Panc1 (cell line): ENCODE results near the gene G2E3. TPM values are rescaled to one million over a fixed set of nuclear protein-coding genes. Genes with fewer than 3 reads are reported as not detected.

Experiments used
- ATAC-seq: fragments of 200-7000 bp; cut with Tn5 transposase; 2 replicates; pipeline ENCODE4 v1.9.1; 2020; ENCODE audit warnings: mild to moderate bottlenecking, moderate library complexity
- BruUV-seq: library from RNA; stranded (reverse); fragments of 400-500 nt; replicated peaks from 2 replicates; lab custom pipeline; 2021; lab: Mats Ljungman, UMichigan
- CTCF ChIA-PET: fragments of 300-600 bp; sonication (Branson Sonifier 250); formaldehyde crosslinking; loops from one replicate; lab custom pipeline; 2022; ENCODE audit warnings: antibody characterized with exemption; lab: Charles Lee
- POLR2A ChIA-PET: fragments of 300-600 bp; sonication (Branson Sonifier 250); formaldehyde crosslinking; loops from one replicate; lab custom pipeline; 2022; ENCODE audit warnings: antibody characterized with exemption; lab: Charles Lee
- DNase-seq: peaks from one replicate; pipeline ENCODE4 v3.0.0-alpha.2; 2010; ENCODE audit warnings: low read depth, low spot score
- H3K27ac ChIP-seq: 2 replicates; pipeline ENCODE4 v1.5.1; 2011; ENCODE audit warnings: mild to moderate bottlenecking, low read length, inconsistent platforms
- H3K27me3 ChIP-seq: fragments of 200-500 bp; sonication (Bioruptor generic); 2 replicates; pipeline ENCODE4 v1.6.0; 2014; ENCODE audit warnings: low read length, inconsistent platforms; ENCODE audit not compliant: control insufficient read depth, insufficient read depth
- H3K36me3 ChIP-seq: fragments of 200-500 bp; sonication (Bioruptor generic); 2 replicates; pipeline ENCODE4 v1.5.1; 2014; ENCODE audit warnings: inconsistent platforms, mild to moderate bottlenecking, low read length, moderate library complexity; ENCODE audit not compliant: control insufficient read depth, insufficient read depth
- H3K4me1 ChIP-seq: 2 replicates; pipeline ENCODE4 v1.5.1; 2011; ENCODE audit warnings: inconsistent platforms, mild to moderate bottlenecking, low read length, moderate library complexity; ENCODE audit not compliant: control insufficient read depth, insufficient read depth
- H3K4me3 ChIP-seq, 2 experiments: 2 replicates each; pipeline ENCODE4 v1.5.1; 2011 to 2012; ENCODE audit warnings: low read depth in 2 of 2, low read length in 2 of 2, mild to moderate bottlenecking in 2 of 2, inconsistent platforms in 1 of 2, moderate library complexity in 1 of 2
- H3K9me3 ChIP-seq: fragments of 200-500 bp; sonication (Bioruptor generic); 2 replicates; pipeline ENCODE4 v1.5.1; 2014; ENCODE audit warnings: low read depth, mild to moderate bottlenecking, inconsistent platforms, low read length, moderate library complexity; ENCODE audit not compliant: control insufficient read depth, insufficient read depth
- CTCF ChIP-seq: fragments of 450-650 bp; IDR thresholded peaks from 2 replicates; pipeline ENCODE4 v1.5.1; 2017; ENCODE audit warnings: mild to moderate bottlenecking
- POLR2AphosphoS5 ChIP-seq: IDR thresholded peaks from 2 replicates; pipeline ENCODE4 v1.6.1; 2012; ENCODE audit warnings: mild to moderate bottlenecking, low read depth, low read length, moderate library complexity
- REST ChIP-seq, 2 experiments: IDR thresholded peaks; 2 replicates each; pipeline ENCODE4 v1.6.1; 2011 to 2012; ENCODE audit warnings: low read depth in 2 of 2, control low read depth in 1 of 2, low read length in 1 of 2, mild to moderate bottlenecking in 1 of 2, moderate library complexity in 1 of 2; ENCODE audit not compliant: insufficient read depth in 1 of 2
- SIN3A ChIP-seq: IDR thresholded peaks from 2 replicates; pipeline ENCODE4 v1.6.1; 2012; ENCODE audit warnings: low read depth, mild to moderate bottlenecking, low read length, moderate library complexity, borderline replicate concordance; ENCODE audit not compliant: insufficient read depth
- TCF7L2 ChIP-seq: IDR thresholded peaks from 2 replicates; pipeline ENCODE4 v1.6.1; 2011; ENCODE audit warnings: mild to moderate bottlenecking, low read depth, low read length, inconsistent platforms
- in situ Hi-C: cut with HindIII; loops from 2 replicates; pipeline ENCODE4 v1.10.0; 2016; ENCODE audit warnings: low sequenced_read_pairs, low pct_unique_long_range_greater_than_20kb
- intact Hi-C: fragments of 100-400 bp; cut with micrococcal nuclease; formaldehyde crosslinking; loops from one replicate; pipeline ENCODE4 v1.10.0; 2022; ENCODE audit not compliant: unreplicated experiment
- total RNA-seq: library from RNA; stranded (reverse); gene quantifications from one replicate; pipeline ENCODE4 v1.2.1, GENCODE V29; 2021; ENCODE audit not compliant: unreplicated experiment

The G2E3 gene
- total RNA-seq, 1 experiment from 2014 or later = 27.5 TPM

- ChIA-PET CTCF (no interaction called here), POLR2A (no interaction called here)
- intact Hi-C loops = no loop called here
- no peaks in the 10 kb centered on the region; the same call in 1 of the 2 replicates for H3K36me3 ChIP-seq
- ATAC-seq (no peak), DNase-seq (no peak)
- in situ Hi-C loops = no loop called here
- no peaks in the 10 kb centered on the region for H3K27me3 ChIP-seq
- no peak overlapping the region for H3K27ac ChIP-seq
- peaks cover 2% of the 10 kb centered on the region; the same call in 1 of the 2 replicates for H3K9me3 ChIP-seq
- H3K4me1 ChIP-seq = peaks cover 3% of the 10 kb centered on the region; the same call in 1 of the 2 replicates
- TF ChIP-seq CTCF (no peak), SIN3A (no peak), REST (IDR thresholded peaks at IDR 0.05; ENCODE audit: insufficient read depth in 1 of 2, low read depth in 2 of 2, low read length in 1 of 2) (no peak), TCF7L2 (no peak), POLR2AphosphoS5 (no peak)
- no peak overlapping the region for H3K4me3 ChIP-seq
- BruUV-seq = no TSS peak
Observed at GRCh38 chr14:30581283-30581625, 22.3 kb downstream of the G2E3 start.

- H3K36me3 ChIP-seq = peaks cover 6% of the 10 kb centered on the region; the same call in 1 of the 2 replicates
- TF ChIP-seq TCF7L2 (no peak), REST (IDR thresholded peaks at IDR 0.05; ENCODE audit: insufficient read depth in 1 of 2, low read depth in 2 of 2, low read length in 1 of 2) (no peak), CTCF (no peak), POLR2AphosphoS5 (no peak), SIN3A (no peak)
- intact Hi-C loops = no loop called here
- DNase-seq (no peak), ATAC-seq (no peak)
- no TSS peak for BruUV-seq
- H3K9me3 ChIP-seq = peaks cover 2% of the 10 kb centered on the region; the same call in 1 of the 2 replicates
- ChIA-PET CTCF (no interaction called here), POLR2A (no interaction called here)
- in situ Hi-C loops = no loop called here
- no peak overlapping the region for H3K27ac ChIP-seq
- no peak overlapping the region for H3K4me3 ChIP-seq
- H3K4me1 ChIP-seq = peaks cover 3% of the 10 kb centered on the region; the same call in 1 of the 2 replicates
- no peaks in the 10 kb centered on the region for H3K27me3 ChIP-seq
Observed at GRCh38 chr14:30582376-30582775, 23.4 kb downstream of the G2E3 start.
